Stimulated activated CD8-positive, alpha-beta memory T cell treated with anti-CD3 and anti-CD28 coated beads, Interleukin-15, amount 100 ng/mL, for 48 hours (primary cell): ENCODE measurements around the gene NOL4L.
"Not testable (repeated sequence)": the region's sequence is repeated elsewhere in the genome, so short reads cannot be mapped to it uniquely, and the experiment has no call there.

Experiments
- DNase-seq, 2 donors: peaks; one replicate each; pipeline ENCODE4 v3.0.0-alpha.2; 2020; ENCODE audit warnings: low read depth in 2 of 2

NOL4L gene

DNA sequence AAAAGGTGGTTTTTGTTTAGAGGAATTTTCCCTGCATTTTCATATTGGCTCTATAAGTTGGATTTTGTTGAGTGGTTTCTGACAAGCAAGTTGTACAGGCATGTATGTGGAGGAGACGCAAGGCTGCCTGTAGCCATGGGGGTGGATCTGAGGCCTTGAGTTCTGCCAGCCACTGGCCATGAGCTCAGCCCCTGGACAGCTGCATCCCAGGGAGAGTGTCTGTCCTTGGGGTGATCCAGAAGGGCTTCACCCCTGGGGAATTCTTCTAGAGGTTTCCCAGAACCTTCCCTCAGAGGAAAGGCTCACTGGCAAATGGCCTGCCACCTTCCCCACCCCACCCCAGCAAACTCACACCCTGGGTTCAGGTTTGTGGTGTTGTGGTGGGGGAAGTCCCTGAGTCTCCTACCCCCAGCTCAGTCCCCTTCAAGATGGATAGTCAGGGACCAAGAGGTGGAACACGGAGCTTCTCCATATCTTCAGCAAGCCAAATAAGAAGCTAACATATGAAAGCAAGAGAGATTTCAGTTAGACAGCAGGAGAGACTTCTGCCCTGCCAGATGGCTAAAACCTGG is 11.6 kb upstream of the NOL4L start:
- no peak for DNase-seq

DNA sequence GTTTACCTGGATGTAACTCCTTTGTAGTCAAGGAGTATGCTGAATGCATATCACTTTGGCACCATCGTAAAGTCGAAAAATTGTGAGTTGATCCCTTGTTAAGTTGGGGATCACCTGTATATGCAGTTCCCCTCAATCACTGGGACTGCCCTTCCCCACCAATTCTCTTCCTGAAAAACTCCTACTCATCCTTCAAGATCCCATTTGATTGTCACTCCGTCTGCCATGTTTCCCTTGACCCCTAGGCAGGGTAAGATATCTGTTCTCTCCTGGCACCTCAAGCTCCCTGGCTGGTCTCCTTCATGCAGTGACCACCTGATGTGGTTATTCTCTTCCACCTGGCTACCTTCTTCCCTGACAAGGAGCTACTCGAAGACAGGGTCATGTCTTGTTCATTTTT is 10.0 kb upstream of the NOL4L start:
- DNase-seq, result no peak

DNA sequence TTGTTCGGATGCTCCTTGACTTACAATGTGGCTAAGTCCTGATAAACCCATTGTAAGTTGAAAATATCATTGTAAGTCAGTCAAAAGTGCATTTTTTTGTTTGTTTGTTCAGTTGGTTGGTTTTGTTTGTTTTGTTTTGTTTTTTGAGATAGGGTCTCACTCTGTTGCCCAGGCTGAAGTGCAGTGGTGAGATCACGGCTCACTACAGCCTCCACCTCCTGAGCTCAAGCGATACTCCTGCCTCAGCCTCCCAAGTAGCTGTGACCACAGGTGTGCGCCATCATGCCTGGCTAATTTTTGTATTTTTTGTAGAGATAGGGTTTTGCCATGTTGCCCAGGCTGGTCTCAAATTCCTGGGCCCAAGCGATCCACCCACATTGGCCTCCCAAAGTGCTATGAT is 9.5 kb upstream of the NOL4L start:
- DNase-seq, result not testable (repeated sequence)

DNA sequence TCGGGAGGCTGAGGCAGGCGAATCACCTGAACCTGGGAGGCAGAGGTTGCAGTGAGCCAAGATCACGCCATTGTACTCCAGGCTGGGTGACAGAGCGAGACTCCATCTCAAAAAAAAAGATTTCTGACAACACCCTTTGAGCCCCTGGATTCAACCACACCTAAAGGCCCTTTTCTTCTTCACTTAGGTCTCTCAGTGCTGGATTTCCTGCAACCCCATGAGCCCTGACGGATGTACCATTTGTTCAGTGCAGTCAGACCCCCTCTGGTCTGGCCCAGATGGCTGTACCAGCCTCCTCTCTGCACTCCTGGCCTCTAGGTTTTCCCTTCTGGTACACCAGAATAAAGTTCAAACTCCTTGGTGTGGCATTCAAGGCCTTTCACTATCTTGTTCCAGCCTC is 9.1 kb upstream of the NOL4L start:
- no peak for DNase-seq

DNA sequence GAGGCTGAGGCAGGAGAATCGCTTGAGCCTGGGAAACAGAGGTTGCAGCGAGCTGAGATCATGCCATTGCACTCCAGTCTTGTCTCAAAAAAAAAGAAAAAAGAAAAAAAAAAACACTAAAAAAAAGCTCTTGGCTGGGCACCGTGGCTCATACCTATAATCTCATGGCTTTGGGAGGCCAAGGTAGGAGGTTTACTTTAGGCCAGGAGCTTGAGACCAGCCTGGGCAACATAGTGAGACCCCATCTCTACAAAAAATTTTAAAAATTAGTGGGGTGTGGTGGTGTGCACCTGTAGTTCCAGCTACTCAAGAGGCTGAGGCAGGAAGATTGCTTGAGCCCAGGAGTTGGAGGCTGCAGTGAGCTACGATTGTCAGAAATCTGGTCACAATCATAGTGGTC is 7.5 kb upstream of the NOL4L start:
- DNase-seq, result not testable (repeated sequence)

DNA sequence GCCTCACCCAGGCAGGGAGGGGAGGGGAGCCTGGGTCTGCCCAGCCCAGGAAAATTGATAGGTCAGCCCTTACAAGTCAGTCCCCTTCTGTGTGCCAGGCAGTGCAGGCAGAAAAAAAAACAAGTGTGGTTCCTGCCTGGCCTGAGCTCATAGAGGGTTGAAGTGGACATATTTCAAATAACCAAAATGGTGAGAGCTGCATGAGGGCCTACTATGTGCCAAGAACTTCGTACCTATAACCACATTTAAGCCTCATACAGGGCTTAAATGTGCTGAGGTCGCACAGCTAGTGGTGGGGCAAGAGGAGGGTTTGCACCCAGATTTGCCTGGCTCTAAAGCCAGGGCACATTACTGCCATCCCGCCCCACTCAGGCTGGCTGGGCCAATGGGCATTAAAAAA is 6.9 kb upstream of the NOL4L start:
- no peak for DNase-seq

DNA sequence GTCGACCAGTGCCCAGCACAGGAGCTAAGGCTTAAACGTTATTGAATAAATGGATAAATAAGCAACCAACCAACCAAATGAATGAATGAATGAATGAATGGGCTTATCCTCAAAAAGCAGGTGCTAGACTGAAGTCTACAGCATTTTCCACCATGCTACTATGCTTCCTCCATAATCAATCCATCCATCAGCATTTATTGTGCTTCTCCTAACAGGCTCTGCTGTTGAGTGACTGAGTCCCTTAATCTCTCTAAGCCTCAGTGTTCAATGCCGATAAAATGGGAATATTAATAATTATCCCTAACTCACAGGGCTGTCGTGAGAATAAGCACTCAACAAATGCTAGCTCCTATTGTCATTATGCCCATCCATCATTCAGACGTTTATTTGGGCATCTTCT is 4.6 kb upstream of the NOL4L start:
- no peak for DNase-seq

DNA sequence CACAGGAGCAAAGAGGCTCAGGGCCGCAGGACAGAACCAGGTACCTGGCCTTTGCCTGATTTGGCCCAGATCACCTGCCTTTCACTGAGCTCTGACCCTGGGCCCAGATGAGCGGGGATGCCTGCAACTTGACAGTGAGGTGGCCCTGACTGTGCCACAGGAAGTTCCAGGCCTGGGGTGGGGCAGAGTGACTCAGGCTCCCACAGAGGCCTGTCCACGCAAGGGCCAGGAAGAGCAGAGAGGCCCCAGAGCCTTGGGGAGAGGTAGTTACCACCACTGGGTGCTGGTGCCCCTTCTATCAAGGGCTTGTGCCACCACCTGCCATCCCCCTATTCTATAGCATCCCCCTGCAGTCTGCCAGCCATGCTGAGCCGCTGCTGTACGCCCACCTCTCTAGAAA is 4.1 kb upstream of the NOL4L start:
- no peak for DNase-seq

DNA sequence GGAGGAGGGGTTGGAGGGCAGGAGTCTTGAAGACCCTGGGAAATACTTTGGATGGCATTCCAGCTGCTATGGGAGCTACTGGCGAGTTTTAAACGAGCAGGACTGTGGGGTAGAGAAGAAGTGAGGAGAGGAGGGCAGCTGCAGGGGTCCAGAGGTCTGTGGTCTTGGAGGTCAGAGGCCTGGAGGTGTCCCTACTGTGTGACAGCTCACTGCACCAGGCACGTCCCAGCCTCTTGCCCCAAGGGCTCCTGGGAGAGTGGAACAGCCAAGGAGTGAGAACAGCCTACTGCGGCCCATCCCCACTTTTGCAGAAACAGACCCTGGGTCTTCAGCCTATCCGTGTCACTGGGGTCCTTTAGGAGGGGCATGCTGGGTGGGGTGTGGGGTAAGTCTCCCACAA is 2.9 kb upstream of the NOL4L start:
- no peak for DNase-seq

DNA sequence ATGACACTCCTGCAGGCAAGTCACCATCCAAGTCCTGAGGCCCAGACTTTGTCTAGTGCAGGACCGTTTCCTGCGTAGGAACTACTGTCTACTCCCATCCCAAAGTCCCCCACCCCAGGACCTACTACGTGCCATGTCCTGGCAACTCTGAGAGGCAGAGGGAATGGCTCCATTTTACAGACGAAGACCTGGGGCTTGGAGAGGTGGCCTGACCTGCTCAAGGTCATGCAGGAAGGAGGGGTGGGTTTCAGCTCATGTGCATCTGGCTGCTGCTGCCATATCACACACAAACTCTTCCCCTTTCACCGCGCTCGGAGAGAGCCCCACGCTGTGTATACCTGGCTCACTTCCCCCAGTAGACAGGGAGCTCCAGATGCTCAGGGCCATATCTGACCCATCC is 1.2 kb upstream of the NOL4L start:
- no peak for DNase-seq

DNA sequence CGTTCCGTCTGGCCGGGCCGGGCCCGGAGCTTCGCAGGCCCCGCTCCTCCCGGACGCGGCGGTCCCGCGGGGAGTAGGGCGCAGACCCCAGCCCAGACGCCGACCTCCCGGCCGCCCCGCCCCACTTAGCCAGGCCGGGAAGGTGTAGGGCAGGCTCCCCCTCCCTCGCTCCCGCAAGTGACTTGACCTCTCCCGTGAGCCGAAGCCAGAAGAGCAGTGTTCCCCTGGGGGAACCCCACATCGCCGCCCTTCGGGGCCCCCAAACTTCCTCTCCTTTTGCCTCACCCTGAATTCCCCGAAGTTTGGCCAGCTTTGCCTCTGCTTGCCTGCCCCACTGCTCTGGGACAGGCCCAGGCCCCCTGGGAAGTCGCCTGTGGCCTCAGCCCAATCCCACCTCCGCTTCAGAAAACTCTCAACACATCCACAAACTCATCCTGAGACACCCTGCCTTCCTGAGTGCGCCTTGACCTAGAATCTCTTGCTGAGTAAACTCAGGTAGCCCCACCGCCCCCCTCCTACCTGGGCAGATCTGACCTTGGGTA is 524 bp upstream of the NOL4L start:
- DNase-seq, result no peak

DNA sequence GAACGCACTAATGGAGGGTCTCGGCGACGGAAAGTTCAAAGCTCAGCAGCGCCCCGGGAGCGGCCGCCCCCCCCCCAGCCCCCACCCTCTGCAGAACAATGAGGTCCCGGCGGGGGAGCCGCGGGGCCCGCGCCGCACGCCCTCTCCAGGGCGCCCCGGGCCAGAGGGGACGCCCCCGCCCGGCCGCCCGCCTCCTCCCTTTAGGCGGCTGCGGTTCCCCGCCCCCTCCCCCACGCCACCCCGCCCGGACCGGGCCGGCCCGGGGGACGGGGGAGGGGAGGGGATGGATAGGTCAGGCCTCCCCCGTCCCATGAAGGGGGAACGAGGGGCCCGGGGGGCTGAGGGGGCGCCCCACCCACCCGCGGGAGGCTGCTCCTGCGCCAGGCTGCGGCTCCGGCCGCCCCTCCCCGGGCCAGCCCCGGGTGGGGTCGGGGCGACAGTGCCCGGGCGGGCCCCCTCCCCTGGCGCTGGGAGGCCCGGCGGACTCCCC is 1.5 kb downstream of the NOL4L start:
- DNase-seq, result no peak

DNA sequence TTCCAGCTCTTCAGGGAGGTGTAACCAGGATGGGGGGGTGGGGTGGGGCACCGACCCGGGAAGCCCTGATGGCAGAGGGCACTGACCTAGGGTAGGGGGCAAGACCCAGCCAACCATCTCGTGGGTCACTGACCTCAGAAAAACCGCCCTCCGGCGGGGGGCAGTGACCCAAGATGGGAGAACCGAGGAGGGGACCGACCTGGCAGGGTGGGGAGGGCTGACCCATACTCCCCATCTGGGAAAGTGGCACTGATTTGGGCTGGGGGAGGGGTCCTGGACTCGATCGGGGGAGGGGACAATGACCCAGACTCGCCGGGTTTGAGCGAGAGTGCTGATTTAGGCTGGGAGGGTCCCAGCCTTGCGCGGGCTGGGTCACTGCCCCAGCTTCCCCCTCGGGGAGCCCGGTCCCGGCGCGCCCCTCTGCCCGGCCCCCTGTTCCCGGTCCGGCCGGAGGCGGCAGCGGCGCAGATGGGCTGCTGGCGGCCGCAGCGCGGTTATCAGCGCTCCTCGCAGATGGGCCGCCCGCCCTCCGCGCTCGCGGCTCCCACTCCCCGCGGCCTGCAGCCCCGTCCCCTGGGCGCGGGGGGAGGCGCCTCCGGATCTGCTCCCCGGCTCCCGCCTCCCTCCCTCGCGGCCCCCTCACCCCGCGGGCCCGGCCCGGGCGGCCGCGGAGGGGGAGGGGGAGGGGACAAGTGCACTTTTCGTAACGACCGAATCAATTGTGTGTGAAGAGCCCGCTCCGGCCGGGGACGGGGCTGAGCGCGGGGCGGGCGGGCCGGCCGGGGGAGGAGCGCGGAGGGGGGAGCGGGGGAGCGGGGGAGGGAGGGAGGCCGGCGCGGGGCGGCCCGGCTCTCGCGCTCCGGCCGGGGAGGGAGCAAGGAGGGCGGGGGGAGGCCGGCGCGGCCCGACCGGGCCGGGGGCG is 2.2 kb downstream of the NOL4L start:
- no peak for DNase-seq

DNA sequence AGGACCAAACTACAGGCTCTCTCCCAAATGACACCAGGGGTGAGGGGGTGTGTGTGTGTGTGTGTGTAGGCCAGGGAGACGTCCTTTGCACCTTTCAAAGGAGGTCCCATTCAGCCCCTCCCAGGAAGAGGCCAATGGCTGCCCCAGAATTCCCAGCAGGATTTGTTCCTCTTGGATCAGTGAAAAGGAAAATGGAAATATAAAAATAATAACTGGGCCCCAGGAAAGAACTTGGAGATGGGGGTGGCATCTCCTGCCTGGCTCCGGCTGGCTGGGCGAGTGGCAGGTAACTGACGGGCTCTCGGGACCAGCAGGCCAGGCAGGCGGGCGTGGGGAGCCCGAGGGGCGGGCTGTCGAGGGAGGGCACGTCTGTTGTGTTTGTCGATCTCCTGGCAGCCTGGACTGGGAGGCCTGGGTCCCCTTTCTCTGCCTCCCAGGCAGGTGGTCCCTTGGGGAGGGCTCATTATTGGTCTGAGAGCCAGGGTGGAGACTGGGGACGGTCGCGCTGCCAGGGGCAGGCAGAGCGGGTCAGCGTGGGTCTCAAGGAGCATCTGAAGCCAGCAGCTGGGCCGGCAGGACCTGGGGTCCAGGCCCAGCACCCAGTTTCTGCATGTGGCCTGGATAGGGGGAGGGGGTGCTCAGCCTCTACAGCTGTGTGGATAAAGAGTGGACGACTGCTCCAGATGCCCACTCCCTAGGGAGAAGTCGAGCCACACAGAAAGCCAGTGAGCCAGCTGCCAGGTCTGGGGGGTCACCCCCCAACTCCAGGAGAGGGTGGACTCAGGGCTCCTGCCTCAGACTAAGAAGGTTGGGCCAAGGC is 3.1 kb downstream of the NOL4L start:
- no peak for DNase-seq

DNA sequence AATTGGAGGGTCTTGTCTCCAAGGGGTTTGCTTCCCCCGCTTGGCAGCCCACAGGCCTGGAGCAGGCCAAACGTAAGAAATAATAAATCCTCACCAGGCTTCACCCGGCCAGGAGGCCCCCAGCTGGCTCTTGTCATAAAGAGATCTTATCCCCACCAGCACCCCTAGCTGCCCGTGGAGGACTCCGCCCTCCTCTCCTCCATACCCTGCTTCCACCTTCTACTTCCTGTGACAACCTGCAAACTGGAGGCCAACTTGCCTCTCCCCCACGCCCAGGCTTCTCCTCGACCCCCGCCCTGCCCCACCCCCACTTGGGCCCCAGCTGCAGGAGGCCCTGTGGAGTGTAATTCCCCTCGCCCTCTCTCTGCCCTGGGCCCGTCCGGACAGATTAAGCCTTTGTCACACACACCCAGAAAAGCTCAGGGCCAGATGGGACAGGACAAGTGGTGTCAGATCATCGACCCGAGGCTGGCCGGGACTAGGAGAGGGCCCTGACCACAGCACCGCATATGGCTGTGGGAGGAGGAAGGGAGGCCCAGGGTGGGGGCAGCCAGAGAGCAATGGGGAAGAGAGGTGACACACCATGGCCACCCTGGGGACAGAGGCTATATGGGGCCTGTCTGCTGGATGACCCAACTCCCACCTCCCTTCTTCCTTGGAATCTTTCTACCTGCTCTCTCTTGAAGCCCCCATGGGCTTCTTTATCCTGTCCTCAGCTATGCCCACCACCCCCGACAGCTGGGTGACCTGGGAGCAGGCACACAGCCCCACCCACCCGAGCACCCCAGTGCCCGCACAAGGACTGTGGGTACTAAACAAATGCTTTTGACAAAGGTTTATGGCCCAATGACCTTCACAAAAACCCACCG is 3.9 kb downstream of the NOL4L start:
- no peak for DNase-seq

DNA sequence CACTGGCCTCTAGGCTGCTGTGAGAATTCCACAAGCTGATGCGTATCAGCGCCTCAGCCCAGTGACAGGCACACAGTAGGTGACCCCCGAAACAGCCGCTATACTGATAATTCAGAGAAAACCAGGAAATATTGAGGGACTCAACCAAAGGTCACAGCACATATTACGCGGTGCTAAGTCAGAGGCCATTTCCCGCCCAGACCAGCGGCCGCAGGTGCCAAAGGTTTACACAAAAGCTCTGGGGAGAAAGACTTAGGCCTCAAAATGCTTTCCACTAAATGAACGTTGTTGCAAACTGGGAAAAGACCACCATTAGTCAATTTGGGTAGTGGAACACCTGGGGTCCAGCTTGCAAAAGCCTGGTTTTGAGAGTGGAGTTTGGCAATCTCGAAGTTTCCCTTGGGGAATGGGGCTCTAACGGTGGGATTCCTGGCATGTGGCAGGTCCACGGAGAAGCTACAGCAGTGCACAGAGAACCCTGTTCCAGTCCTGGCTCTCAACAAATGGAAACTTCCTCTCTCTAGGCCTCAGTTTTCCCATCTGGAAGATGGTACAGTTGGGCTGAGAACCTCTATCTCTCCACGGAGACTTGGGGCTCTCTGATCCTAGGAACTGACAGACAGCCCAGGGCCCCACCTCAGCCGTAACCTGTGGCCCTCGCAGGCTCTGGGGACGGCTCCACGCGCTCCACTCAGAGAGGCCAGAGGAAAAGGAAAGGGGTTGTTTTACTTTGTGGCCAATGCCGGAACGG is 4.7 kb downstream of the NOL4L start:
- DNase-seq, result no peak

DNA sequence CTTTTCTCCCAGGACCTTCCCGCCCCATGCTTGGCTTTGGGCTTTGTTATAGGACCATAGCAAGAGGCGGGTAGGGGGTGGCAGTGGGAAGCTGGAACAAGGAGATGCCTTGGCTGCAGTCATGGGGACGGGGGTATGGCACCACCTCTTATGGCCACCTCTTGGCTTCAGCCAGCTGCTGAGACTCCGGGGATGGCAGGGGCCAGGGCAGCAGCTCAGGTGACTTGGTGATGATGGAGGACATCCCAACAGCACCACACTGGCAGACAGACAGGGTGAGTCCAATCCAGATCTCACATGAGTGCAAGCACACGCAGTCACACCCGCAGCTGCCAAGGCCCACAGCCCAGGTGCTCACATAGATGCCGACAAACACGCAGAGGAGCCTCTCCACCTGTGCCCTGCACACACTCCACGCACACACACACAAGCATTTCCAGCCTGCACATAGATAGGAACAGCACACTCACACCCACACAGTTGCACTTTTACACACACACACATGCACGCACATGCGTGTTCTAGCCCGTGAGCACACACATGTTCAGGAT is 6.2 kb downstream of the NOL4L start:
- DNase-seq, result no peak

DNA sequence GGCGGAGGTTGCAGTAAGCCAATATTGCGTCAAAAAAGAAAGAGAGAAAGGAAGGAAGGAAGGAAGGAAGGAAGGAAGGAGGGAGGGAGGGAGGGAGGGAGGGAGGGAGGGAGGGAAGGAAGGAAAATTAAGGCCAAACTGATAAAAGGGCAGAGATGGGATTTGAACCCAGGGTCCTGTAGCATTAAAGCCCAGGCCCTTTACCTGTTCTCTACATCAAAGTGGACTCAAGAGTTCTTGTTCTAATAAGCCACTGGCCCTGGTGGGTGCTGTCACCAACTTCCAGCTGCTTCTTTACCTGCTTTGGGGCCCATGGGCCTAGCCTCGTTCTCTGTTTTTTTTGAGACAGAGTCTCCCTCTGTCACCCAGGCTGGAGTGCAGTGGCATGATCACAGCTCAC is 7.1 kb downstream of the NOL4L start:
- DNase-seq, result not testable (repeated sequence)

DNA sequence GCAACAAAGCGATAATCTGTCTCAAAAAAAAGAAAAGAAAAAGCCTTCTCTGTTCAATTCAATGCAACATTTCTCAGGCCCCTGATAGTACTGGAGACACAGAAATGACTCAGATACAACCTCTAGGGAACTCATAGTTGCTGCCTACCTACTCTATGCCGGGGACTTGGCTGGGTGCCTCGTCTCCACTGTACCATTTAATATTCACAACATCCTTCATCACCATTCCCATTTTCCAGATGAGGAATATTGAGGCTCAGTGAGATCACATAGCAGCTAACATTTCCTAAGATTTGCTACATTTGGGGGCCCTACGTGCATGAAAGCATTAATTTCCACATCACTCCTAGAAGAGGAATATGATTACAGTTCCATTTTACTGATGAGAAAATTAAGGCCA is 7.5 kb downstream of the NOL4L start:
- no peak for DNase-seq

DNA sequence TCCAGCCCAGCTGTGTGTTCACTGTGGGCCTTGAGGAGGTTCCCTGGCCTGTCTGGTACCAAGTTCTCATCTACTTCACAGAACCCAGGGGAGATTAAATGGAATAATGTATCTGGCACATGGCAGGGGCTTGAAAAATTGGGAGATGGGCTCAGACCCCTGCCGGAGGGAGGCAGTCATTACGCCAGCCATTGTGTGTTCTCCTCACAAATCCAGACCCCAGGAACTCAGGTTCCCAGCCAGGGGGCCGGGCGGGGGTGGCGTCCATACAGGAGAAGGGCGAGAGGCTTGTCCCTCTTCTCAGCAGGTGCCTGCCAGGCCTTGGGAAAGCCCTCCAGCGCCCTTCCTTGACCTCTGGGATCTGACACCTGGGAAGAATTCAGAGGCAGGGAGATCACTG is 8.1 kb downstream of the NOL4L start:
- DNase-seq, result no peak
